Measurements from ENCODE around the gene TESPA1. TPM values are rescaled to one million over a fixed set of nuclear protein-coding genes. Genes with fewer than 3 reads are reported as not detected.

The TESPA1 gene
- total RNA-seq, 1 experiment from 2014 or later: not detected

DNA sequence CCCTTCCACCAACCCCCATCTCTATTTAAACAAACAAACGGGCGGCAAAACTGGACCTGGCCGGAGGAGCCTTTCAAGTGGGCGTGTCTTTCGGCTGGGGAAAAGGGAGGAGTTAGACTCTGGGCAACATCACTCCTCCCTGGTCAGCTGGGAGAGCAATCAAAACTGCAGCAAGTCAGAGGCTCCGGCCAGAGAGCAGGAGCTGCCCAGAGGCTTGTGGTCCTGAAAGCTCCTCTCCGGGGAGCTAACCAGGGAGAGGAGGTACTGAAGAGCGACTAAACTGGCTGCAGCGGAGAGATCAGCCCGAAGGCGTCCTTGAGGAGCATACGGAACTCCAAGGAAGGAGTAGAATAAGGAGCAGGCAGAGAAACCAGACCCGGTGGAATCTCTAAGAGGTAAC lies 35.2 kb upstream of the TESPA1 start, which contains the start of gene NEUROD4:
Gene NEUROD4 (plus strand): TSS at position 191 of the 400 bp plus-strand sequence. CDS start 6,466 bp downstream, outside the sequence.
- BruUV-seq (replicated peaks): no TSS peak
- Mint-ChIP-seq H3K4me3 (ENCODE audit: low read depth, unreplicated experiment) (no peak within 1 kb of the TSS), H3K9me3 (ENCODE audit: low read depth, unreplicated experiment) (no peaks in the 10 kb centered on the region), H3K27ac (ENCODE audit: unreplicated experiment) (no peak within 1 kb of the TSS), H3K36me3 (ENCODE audit: insufficient read depth, unreplicated experiment) (no peaks in the 10 kb centered on the region), H3K27me3 (ENCODE audit: unreplicated experiment) (peaks cover 73% of the 10 kb centered on the region), H3K4me1 (ENCODE audit: low read depth, unreplicated experiment) (peaks cover 10% of the 10 kb centered on the region)
- CTCF ChIA-PET: interaction anchor here (0.6 kb wide), 1 partner anchor 35 kb away, joined by 3 read pairs; no protein-coding TSS in a partner anchor
- DNase-seq: peak; percentile 41
- TF ChIP-seq, protein P1, sequence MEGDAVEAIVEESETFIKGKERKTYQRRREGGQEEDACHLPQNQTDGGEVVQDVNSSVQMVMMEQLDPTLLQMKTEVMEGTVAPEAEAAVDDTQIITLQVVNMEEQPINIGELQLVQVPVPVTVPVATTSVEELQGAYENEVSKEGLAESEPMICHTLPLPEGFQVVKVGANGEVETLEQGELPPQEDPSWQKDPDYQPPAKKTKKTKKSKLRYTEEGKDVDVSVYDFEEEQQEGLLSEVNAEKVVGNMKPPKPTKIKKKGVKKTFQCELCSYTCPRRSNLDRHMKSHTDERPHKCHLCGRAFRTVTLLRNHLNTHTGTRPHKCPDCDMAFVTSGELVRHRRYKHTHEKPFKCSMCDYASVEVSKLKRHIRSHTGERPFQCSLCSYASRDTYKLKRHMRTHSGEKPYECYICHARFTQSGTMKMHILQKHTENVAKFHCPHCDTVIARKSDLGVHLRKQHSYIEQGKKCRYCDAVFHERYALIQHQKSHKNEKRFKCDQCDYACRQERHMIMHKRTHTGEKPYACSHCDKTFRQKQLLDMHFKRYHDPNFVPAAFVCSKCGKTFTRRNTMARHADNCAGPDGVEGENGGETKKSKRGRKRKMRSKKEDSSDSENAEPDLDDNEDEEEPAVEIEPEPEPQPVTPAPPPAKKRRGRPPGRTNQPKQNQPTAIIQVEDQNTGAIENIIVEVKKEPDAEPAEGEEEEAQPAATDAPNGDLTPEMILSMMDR (IDR thresholded peaks at IDR 0.05; ENCODE audit: unreplicated experiment): no peak
- intact Hi-C loops (cut with micrococcal nuclease; ENCODE audit: unreplicated experiment): no loop called here

DNA sequence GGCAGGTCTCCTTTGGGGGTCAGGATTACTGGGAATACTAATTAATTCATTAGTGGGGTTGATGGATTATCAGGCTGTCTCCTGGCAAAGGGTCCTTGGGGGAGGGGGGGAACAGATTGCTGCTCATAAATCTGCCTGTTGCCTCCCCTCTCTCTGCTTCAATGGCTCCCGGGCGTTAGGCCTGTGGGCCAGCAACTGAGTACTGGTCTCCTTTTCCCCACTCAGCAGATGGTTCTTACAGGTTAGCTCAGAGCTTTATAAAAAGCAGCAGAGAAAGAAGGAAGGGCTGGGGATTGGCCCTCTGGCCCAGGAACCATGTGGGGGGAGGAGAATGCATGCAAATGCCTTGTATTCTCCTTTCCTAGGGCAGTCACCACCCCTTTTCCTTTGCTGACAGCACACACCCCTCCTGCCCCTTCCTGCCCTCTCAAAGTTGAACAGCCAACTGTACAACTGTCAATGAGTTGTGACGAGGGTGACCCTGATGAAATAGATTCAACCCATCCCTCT lies 32.9 kb upstream of the TESPA1 start:
- DNase-seq: no peak
- no peak overlapping the region for H3K27ac Mint-ChIP-seq (ENCODE audit: unreplicated experiment)
- CTCF ChIA-PET: interaction anchor here (0.7 kb wide), 1 partner anchor 13 kb away, joined by 3 read pairs; no protein-coding TSS in a partner anchor
- H3K27me3 Mint-ChIP-seq (ENCODE audit: unreplicated experiment): peaks cover 84% of the 10 kb centered on the region
- no peak overlapping the region for H3K4me3 Mint-ChIP-seq (ENCODE audit: low read depth, unreplicated experiment)
- H3K9me3 Mint-ChIP-seq (ENCODE audit: low read depth, unreplicated experiment): no peaks in the 10 kb centered on the region
- BruUV-seq (replicated peaks): no TSS peak
- H3K4me1 Mint-ChIP-seq (ENCODE audit: low read depth, unreplicated experiment): peaks cover 10% of the 10 kb centered on the region
- H3K36me3 Mint-ChIP-seq (ENCODE audit: insufficient read depth, unreplicated experiment): no peaks in the 10 kb centered on the region
- intact Hi-C loops (cut with micrococcal nuclease; ENCODE audit: unreplicated experiment): no loop called here
- TF ChIP-seq, protein P1 (IDR thresholded peaks at IDR 0.05; ENCODE audit: unreplicated experiment): no peak

DNA sequence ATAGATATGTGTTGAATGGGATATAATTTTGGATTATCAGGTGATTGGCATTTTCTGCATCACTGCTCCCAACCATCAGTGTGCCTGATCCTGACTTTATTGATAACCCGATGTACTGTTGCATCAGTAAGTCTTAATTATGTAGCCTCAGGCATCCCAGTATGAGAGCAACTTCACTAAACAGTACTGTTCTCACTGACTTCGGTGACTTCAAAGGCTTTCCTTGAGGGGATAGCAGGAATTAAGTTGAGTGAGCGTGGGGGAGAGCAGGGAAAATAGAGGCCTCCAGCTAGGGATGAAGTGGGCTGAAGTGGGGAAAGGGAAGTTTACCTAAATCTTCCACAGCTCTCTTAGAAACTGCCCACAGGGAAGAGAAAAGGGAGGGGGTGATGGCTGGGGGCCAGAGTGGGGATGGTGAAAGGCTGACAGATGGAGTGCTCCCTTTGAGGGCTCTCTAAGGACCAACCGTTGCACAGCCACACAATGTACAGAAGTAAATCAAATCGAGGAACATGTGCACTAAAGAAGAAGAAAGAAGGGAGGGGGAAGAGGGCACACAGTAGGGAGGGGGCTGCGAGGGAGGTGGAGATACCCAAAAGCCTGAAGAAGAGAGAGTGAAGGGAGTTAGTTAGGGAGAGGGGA lies 24.5 kb upstream of the TESPA1 start:
- Mint-ChIP-seq H3K9me3 (ENCODE audit: low read depth, unreplicated experiment) (no peaks in the 10 kb centered on the region), H3K27ac (ENCODE audit: unreplicated experiment) (no peak overlapping the region), H3K27me3 (ENCODE audit: unreplicated experiment) (peaks cover 72% of the 10 kb centered on the region), H3K4me3 (ENCODE audit: low read depth, unreplicated experiment) (no peak overlapping the region), H3K4me1 (ENCODE audit: low read depth, unreplicated experiment) (no peaks in the 10 kb centered on the region), H3K36me3 (ENCODE audit: insufficient read depth, unreplicated experiment) (no peaks in the 10 kb centered on the region)
- TF ChIP-seq, protein P1 (IDR thresholded peaks at IDR 0.05; ENCODE audit: unreplicated experiment): no peak
- no peak for DNase-seq
- CTCF ChIA-PET: no interaction called here
- no TSS peak for BruUV-seq (replicated peaks)
- intact Hi-C loops (cut with micrococcal nuclease; ENCODE audit: unreplicated experiment): no loop called here

DNA sequence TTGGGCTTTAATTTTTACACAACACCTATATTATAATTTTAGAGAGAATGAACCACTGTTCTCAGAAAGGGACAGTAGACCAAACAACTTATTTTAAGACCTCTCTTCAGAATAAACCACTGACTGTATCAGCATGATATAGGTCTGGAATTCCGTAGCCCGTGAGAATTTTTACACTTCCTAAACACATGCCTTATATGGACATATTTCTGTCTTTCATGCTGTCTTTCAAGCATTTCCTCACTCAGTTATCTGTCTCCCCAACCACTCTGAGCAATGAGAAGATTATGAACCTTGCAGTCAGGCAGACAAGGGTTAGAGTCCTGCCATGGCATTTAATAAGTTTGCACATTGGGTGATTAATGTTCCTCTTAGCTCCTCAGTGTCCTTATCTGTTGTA lies 17.8 kb upstream of the TESPA1 start:
- intact Hi-C loops (cut with micrococcal nuclease; ENCODE audit: unreplicated experiment): no loop called here
- H3K27ac Mint-ChIP-seq (ENCODE audit: unreplicated experiment): no peak overlapping the region
- BruUV-seq (replicated peaks): no TSS peak
- no peak for DNase-seq
- no peaks in the 10 kb centered on the region for H3K4me1 Mint-ChIP-seq (ENCODE audit: low read depth, unreplicated experiment)
- H3K36me3 Mint-ChIP-seq (ENCODE audit: insufficient read depth, unreplicated experiment): no peaks in the 10 kb centered on the region
- CTCF ChIA-PET: no interaction called here
- TF ChIP-seq, protein P1 (IDR thresholded peaks at IDR 0.05; ENCODE audit: unreplicated experiment): no peak
- no peaks in the 10 kb centered on the region for H3K9me3 Mint-ChIP-seq (ENCODE audit: low read depth, unreplicated experiment)
- no peak overlapping the region for H3K4me3 Mint-ChIP-seq (ENCODE audit: low read depth, unreplicated experiment)
- H3K27me3 Mint-ChIP-seq (ENCODE audit: unreplicated experiment): peaks cover 83% of the 10 kb centered on the region
